Measurements from ENCODE around the gene ZNF322. TPM values are rescaled to one million over a fixed set of nuclear protein-coding genes. Genes with fewer than 3 reads are reported as not detected.
A peak's percentile ranks its signal among the peaks of the same experiment; 100 is the strongest.
"Not testable (repeated sequence)": the region's sequence is repeated elsewhere in the genome, so short reads cannot be mapped to it uniquely, and the experiment has no call there.

Gene ZNF322
- total RNA-seq (under 1 TPM; 0.92 to 0.93 TPM), total RNA-seq (1.2 to 21.5 (median 7.2) reads per million in 172 experiments)
- polyA plus RNA-seq (2013, experiment 1 of 2): 10.1 TPM
- polyA plus RNA-seq (2013, experiment 2 of 2): 7.4 TPM

GRCh38 chr6:26659042-26659999, at the start of gene ZNF322:
ZNF322 (minus strand) TSS chr6:26659746; CDS start chr6:26638553, 21,193 bp downstream.
- no peaks in the 10 kb centered on the region for H3K9me3 ChIP-seq (ENCODE audit: control insufficient read depth in 1 of 2, insufficient read depth in 1 of 2, low read length in 2 of 2)
- H3K27ac ChIP-seq (ENCODE audit: low read depth in 1 of 2, low read length in 2 of 2): no peak within 1 kb of the TSS
- POLR2A ChIA-PET: interaction anchor here (0.9 kb wide), 1 partner anchor 64 kb away, joined by 3 read pairs; no protein-coding TSS in a partner anchor
- peaks cover 16% of the 10 kb centered on the region for H3K4me1 ChIP-seq (ENCODE audit: insufficient read depth, low read length)
- Mint-ChIP-seq H3K27ac (peak within 1 kb of the TSS; percentile 4), H3K4me1 (ENCODE audit: low read depth) (peaks cover 51% of the 10 kb centered on the region), H3K27me3 (peaks cover 27% of the 10 kb centered on the region), H3K36me3 (ENCODE audit: low read depth) (peaks cover 34% of the 10 kb centered on the region), H3K9me3 (no peaks in the 10 kb centered on the region), H3K4me3 (peak within 1 kb of the TSS; percentile 86)
- intact Hi-C loops (cut with DNase I, micrococcal nuclease): no loop called here
- TF ChIP-seq, protein P1, sequence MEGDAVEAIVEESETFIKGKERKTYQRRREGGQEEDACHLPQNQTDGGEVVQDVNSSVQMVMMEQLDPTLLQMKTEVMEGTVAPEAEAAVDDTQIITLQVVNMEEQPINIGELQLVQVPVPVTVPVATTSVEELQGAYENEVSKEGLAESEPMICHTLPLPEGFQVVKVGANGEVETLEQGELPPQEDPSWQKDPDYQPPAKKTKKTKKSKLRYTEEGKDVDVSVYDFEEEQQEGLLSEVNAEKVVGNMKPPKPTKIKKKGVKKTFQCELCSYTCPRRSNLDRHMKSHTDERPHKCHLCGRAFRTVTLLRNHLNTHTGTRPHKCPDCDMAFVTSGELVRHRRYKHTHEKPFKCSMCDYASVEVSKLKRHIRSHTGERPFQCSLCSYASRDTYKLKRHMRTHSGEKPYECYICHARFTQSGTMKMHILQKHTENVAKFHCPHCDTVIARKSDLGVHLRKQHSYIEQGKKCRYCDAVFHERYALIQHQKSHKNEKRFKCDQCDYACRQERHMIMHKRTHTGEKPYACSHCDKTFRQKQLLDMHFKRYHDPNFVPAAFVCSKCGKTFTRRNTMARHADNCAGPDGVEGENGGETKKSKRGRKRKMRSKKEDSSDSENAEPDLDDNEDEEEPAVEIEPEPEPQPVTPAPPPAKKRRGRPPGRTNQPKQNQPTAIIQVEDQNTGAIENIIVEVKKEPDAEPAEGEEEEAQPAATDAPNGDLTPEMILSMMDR (IDR thresholded peaks at IDR 0.05): no peak
- H3K36me3 ChIP-seq (ENCODE audit: insufficient read depth, low read length): peaks cover 1% of the 10 kb centered on the region
- H3K27me3 ChIP-seq (ENCODE audit: control insufficient read depth in 1 of 2, insufficient read depth in 2 of 2, low read length in 2 of 2): peaks cover 0 to 15% of the 10 kb centered on the region in 2 experiments
- ATAC-seq (ENCODE audit: poor library complexity) (peak; percentile 91), DNase-seq (peak; percentile 62 to 92 (median 84))
- peak within 1 kb of the TSS; percentile 81 for H3K4me3 ChIP-seq (ENCODE audit: low read length)
- CTCF ChIA-PET: interaction anchor here (1.0 kb wide), 1 partner anchor 64 kb away, joined by 4 read pairs; no protein-coding TSS in a partner anchor

- H3K36me3 Mint-ChIP-seq (ENCODE audit: low read depth); DNase-seq; H3K4me1 ChIP-seq (ENCODE audit: insufficient read depth, low read length); H3K9me3 Mint-ChIP-seq; H3K4me1 Mint-ChIP-seq (ENCODE audit: low read depth); H3K27me3 Mint-ChIP-seq; CTCF ChIA-PET; POLR2A ChIA-PET; H3K4me3 Mint-ChIP-seq; H3K4me3 ChIP-seq (ENCODE audit: low read length); H3K27ac ChIP-seq (ENCODE audit: low read depth in 1 of 2, low read length in 2 of 2); H3K27ac Mint-ChIP-seq; intact Hi-C loops (cut with DNase I, micrococcal nuclease); ATAC-seq (ENCODE audit: poor library complexity); H3K9me3 ChIP-seq (ENCODE audit: control insufficient read depth in 1 of 2, insufficient read depth in 1 of 2, low read length in 2 of 2); H3K36me3 ChIP-seq (ENCODE audit: insufficient read depth, low read length); H3K27me3 ChIP-seq (ENCODE audit: control insufficient read depth in 1 of 2, insufficient read depth in 2 of 2, low read length in 2 of 2): not testable (repeated sequence)
These were observed 46.2 kb upstream of the ZNF322 start for GRCh38 chr6:26705780-26706179.

DNA sequence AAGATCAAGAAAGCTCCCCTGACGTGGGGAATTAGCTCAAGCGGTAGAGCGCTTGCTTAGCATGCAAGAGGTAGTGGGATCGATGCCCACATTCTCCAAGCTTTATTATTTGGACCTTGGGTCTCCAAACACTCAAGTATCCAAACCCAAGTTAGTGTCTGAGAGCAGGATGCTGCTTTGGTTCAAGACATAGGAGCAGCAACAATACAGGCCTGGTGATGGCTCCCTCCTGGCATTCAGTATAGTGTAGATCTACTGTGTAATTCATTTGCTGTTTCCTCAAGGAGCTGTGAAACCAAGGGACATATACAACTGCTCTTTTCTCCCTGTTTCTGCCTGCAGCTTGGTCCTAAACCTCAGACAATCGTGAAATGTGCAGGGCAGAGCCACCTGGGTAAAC, 45.8 kb upstream of the ZNF322 start:
- H3K4me3 Mint-ChIP-seq; ATAC-seq (ENCODE audit: poor library complexity); CTCF ChIA-PET: not testable (repeated sequence)

DNA sequence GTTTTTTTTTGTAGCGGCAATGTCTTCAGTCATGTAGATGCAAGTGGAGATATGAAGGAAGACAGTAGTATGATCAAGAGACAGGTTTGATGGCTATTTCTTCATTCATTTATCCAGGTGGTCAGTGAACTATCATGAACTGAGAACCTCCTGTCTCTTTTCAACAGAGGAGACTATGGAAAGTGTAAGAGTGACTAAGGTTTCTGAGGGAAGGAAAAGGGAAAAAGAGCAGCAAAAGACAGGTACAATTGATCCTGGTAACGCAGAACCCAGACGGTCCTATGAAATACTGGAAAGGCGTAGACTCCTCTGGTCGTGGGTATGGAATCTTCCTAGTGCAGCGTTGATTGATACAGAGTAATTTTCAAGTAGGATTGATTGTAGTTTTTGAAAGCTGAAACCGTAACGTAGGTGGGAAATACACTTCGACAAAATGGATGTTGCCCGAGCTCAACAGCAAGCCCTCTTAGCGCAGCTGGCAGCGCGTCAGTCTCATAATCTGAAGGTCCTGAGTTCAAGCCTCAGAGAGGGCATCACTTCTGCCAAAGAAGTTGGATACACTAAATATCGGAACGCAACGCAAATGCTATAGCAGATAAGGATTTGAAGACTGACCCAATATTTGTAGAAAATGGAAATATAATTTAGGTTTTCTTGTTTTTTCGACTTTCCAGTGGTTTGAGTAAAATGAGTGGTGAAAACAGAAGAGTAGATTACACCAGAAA, 41.6 kb upstream of the ZNF322 start:
- H3K4me3 Mint-ChIP-seq; H3K9me3 Mint-ChIP-seq; H3K27ac Mint-ChIP-seq; H3K4me1 Mint-ChIP-seq (ENCODE audit: low read depth); CTCF ChIA-PET; H3K4me3 ChIP-seq (ENCODE audit: low read length); H3K27me3 ChIP-seq (ENCODE audit: control insufficient read depth in 1 of 2, insufficient read depth in 2 of 2, low read length in 2 of 2); H3K9me3 ChIP-seq (ENCODE audit: control insufficient read depth in 1 of 2, insufficient read depth in 1 of 2, low read length in 2 of 2); H3K27ac ChIP-seq (ENCODE audit: low read depth in 1 of 2, low read length in 2 of 2); DNase-seq; H3K27me3 Mint-ChIP-seq; ATAC-seq (ENCODE audit: poor library complexity); POLR2A ChIA-PET; H3K36me3 Mint-ChIP-seq (ENCODE audit: low read depth); H3K36me3 ChIP-seq (ENCODE audit: insufficient read depth, low read length); H3K4me1 ChIP-seq (ENCODE audit: insufficient read depth, low read length); intact Hi-C loops (cut with DNase I, micrococcal nuclease): not testable (repeated sequence)

More for the DNA sequence above, 45.8 kb upstream of the ZNF322 start:
- intact Hi-C loops (cut with DNase I, micrococcal nuclease); H3K27ac ChIP-seq (ENCODE audit: low read depth in 1 of 2, low read length in 2 of 2); H3K4me1 Mint-ChIP-seq (ENCODE audit: low read depth); H3K36me3 Mint-ChIP-seq (ENCODE audit: low read depth); H3K4me1 ChIP-seq (ENCODE audit: insufficient read depth, low read length); H3K9me3 Mint-ChIP-seq; H3K36me3 ChIP-seq (ENCODE audit: insufficient read depth, low read length); H3K27me3 ChIP-seq (ENCODE audit: control insufficient read depth in 1 of 2, insufficient read depth in 2 of 2, low read length in 2 of 2); POLR2A ChIA-PET; DNase-seq; H3K9me3 ChIP-seq (ENCODE audit: control insufficient read depth in 1 of 2, insufficient read depth in 1 of 2, low read length in 2 of 2); H3K27me3 Mint-ChIP-seq; H3K27ac Mint-ChIP-seq; H3K4me3 ChIP-seq (ENCODE audit: low read length): not testable (repeated sequence)

DNA sequence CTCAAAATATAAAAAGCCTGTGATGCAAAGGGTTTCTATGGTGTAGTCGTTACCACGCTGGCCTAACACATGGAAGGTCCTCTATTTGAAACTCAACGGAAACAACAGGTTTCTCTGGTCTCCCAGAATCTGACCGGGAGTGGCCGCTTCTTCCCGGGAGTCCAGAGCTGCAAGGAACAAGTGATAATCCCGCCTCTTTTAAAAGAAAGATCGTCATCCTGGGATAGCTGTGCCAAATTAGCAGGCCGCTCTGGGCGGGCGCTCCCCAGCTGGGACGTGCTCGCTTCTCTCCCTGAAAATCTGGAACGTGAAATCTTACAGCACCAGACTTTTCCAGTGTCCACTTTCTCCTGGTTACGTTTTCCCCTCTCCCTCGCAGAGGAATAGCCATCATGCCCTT, 38.0 kb upstream of the ZNF322 start:
- H3K9me3 ChIP-seq (ENCODE audit: control insufficient read depth in 1 of 2, insufficient read depth in 1 of 2, low read length in 2 of 2); H3K27me3 ChIP-seq (ENCODE audit: control insufficient read depth in 1 of 2, insufficient read depth in 2 of 2, low read length in 2 of 2); H3K4me1 Mint-ChIP-seq (ENCODE audit: low read depth); H3K27ac ChIP-seq (ENCODE audit: low read depth in 1 of 2, low read length in 2 of 2); H3K9me3 Mint-ChIP-seq; H3K4me1 ChIP-seq (ENCODE audit: insufficient read depth, low read length); intact Hi-C loops (cut with DNase I, micrococcal nuclease); DNase-seq; H3K27ac Mint-ChIP-seq; H3K4me3 Mint-ChIP-seq; ATAC-seq (ENCODE audit: poor library complexity); H3K4me3 ChIP-seq (ENCODE audit: low read length); H3K36me3 Mint-ChIP-seq (ENCODE audit: low read depth); H3K27me3 Mint-ChIP-seq; CTCF ChIA-PET; H3K36me3 ChIP-seq (ENCODE audit: insufficient read depth, low read length); POLR2A ChIA-PET: not testable (repeated sequence)

GRCh38 chr6:26689324-26689947, 29.9 kb upstream of the ZNF322 start:
- H3K36me3 ChIP-seq (ENCODE audit: insufficient read depth, low read length); H3K9me3 Mint-ChIP-seq; H3K4me3 Mint-ChIP-seq; H3K27me3 ChIP-seq (ENCODE audit: control insufficient read depth in 1 of 2, insufficient read depth in 2 of 2, low read length in 2 of 2); ATAC-seq (ENCODE audit: poor library complexity); H3K36me3 Mint-ChIP-seq (ENCODE audit: low read depth); H3K9me3 ChIP-seq (ENCODE audit: control insufficient read depth in 1 of 2, insufficient read depth in 1 of 2, low read length in 2 of 2); H3K4me1 ChIP-seq (ENCODE audit: insufficient read depth, low read length); H3K4me3 ChIP-seq (ENCODE audit: low read length); H3K4me1 Mint-ChIP-seq (ENCODE audit: low read depth); POLR2A ChIA-PET; H3K27ac Mint-ChIP-seq; H3K27ac ChIP-seq (ENCODE audit: low read depth in 1 of 2, low read length in 2 of 2); intact Hi-C loops (cut with DNase I, micrococcal nuclease); H3K27me3 Mint-ChIP-seq; CTCF ChIA-PET; DNase-seq: not testable (repeated sequence)

All from CD4-positive, alpha-beta T cell (primary cell).